BE2C (cell line): Measurements from ENCODE around the gene ST7L.

Experiments used
- DNase-seq: peaks from one replicate; pipeline ENCODE4 v3.0.0-alpha.2; 2020
- H3K27me3 ChIP-seq: fragments of 250-450 bp; sonication (Bioruptor Pico); 2 replicates; pipeline ENCODE4 v1.5.1; 2020; ENCODE audit warnings: mild to moderate bottlenecking
- H3K36me3 ChIP-seq: fragments of 250-450 bp; sonication (Bioruptor Pico); 2 replicates; pipeline ENCODE4 v1.5.1; 2020; ENCODE audit warnings: mild to moderate bottlenecking
- H3K4me1 ChIP-seq: fragments of 250-450 bp; sonication (Bioruptor Pico); 2 replicates; pipeline ENCODE4 v1.5.1; 2020
- H3K4me3 ChIP-seq: 2 replicates; pipeline ENCODE4 v1.5.1; 2011; ENCODE audit warnings: low read depth, low read length
- H3K9me3 ChIP-seq: fragments of 250-450 bp; sonication (Bioruptor Pico); 2 replicates; pipeline ENCODE4 v1.5.1; 2020
- CTCF ChIP-seq: IDR thresholded peaks from 2 replicates; pipeline ENCODE4 v1.5.1; 2012; ENCODE audit warnings: mild to moderate bottlenecking, low read depth, low read length

Gene ST7L

GRCh38 chr1:112532064-112532463 lies 86.9 kb downstream of the ST7L start:
- DNase-seq: no peak
- no peak overlapping the region for H3K4me3 ChIP-seq

GRCh38 chr1:112530832-112531231 lies 88.1 kb downstream of the ST7L start:
- H3K9me3 ChIP-seq: no peaks in the 10 kb centered on the region

More at GRCh38 chr1:112532064-112532463, 86.9 kb downstream of the ST7L start:
- no peaks in the 10 kb centered on the region for H3K4me1 ChIP-seq
- H3K36me3 ChIP-seq: no peaks in the 10 kb centered on the region
- no peak for TF ChIP-seq CTCF
- no peaks in the 10 kb centered on the region for H3K27me3 ChIP-seq
- no peaks in the 10 kb centered on the region for H3K9me3 ChIP-seq

GRCh38 chr1:112529301-112529700 lies 89.6 kb downstream of the ST7L start:
- H3K4me1 ChIP-seq: no peaks in the 10 kb centered on the region
- no peaks in the 10 kb centered on the region for H3K27me3 ChIP-seq
- no peak for DNase-seq
- no peak overlapping the region for H3K4me3 ChIP-seq
- H3K36me3 ChIP-seq: no peaks in the 10 kb centered on the region; the same call in 1 of the 2 replicates
- no peak for TF ChIP-seq CTCF
- no peaks in the 10 kb centered on the region for H3K9me3 ChIP-seq

More at GRCh38 chr1:112530832-112531231, 88.1 kb downstream of the ST7L start:
- Histone ChIP-seq H3K4me1 (no peaks in the 10 kb centered on the region), H3K4me3 (no peak overlapping the region), H3K27me3 (no peaks in the 10 kb centered on the region), H3K36me3 (no peaks in the 10 kb centered on the region; the same call in 1 of the 2 replicates)
- TF ChIP-seq CTCF: no peak
- DNase-seq: no peak

GRCh38 chr1:112528076-112528475 lies 90.9 kb downstream of the ST7L start:
- no peaks in the 10 kb centered on the region for H3K9me3 ChIP-seq
- no peak overlapping the region for H3K4me3 ChIP-seq
- no peak for TF ChIP-seq CTCF
- no peaks in the 10 kb centered on the region for H3K4me1 ChIP-seq
- DNase-seq: no peak
- no peaks in the 10 kb centered on the region; the same call in 1 of the 2 replicates for H3K36me3 ChIP-seq
- no peaks in the 10 kb centered on the region for H3K27me3 ChIP-seq

- Histone ChIP-seq H3K36me3 (no peaks in the 10 kb centered on the region; the same call in 1 of the 2 replicates), H3K4me3 (no peak overlapping the region), H3K27me3 (no peaks in the 10 kb centered on the region), H3K9me3 (no peaks in the 10 kb centered on the region), H3K4me1 (no peaks in the 10 kb centered on the region)
- TF ChIP-seq CTCF: no peak
- no peak for DNase-seq
Measured at GRCh38 chr1:112527266-112528010, 91.5 kb downstream of the ST7L start.

GRCh38 chr1:112524986-112525385 lies 94.0 kb downstream of the ST7L start:
- DNase-seq: no peak
- no peaks in the 10 kb centered on the region; the same call in 1 of the 2 replicates for H3K36me3 ChIP-seq

More at GRCh38 chr1:112524986-112525385, 94.0 kb downstream of the ST7L start:
- Histone ChIP-seq H3K4me3 (no peak overlapping the region), H3K9me3 (no peaks in the 10 kb centered on the region), H3K4me1 (no peaks in the 10 kb centered on the region), H3K27me3 (no peaks in the 10 kb centered on the region)
- no peak for TF ChIP-seq CTCF
